GM18505 (cell line): ENCODE results near the gene TRIM75.
A peak's percentile ranks its signal among the peaks of the same experiment; 100 is the strongest.
"Not testable (repeated sequence)": the region's sequence is repeated elsewhere in the genome, so short reads cannot be mapped to it uniquely, and the experiment has no call there.

Experiments used
- ATAC-seq: cut with Tn5 transposase; IDR thresholded peaks from one replicate; pipeline ENCODE4 v1.9.1; 2021; ENCODE audit not compliant: unreplicated experiment
- POLR2A ChIP-seq: IDR thresholded peaks from 4 replicates; pipeline ENCODE4 v1.6.1; 2011; ENCODE audit warnings: borderline replicate concordance; ENCODE audit not compliant: insufficient read depth, insufficient read length; ENCODE audit errors: extremely low read depth

The TRIM75 gene

DNA sequence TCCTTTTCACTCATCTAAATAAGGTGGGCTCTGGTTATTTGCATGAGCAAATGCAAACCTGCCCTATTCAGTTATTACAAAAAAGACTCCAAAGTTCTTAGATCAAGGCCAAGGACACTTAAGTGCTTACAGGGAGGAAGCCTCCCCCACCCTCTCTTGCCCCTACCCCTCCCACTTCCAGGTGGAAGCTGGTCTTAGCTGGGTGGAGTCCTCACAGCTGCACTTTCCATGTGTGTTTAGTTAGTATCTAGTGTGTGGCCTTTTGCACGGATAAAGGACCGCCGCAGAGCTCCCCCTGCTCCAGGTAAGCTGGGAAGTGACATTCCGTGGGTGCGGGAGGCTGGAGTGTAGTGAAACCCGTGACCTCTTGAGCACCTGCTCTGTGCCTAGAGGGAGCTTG, at the start of gene TRIM75:
TRIM75 (plus strand) TSS at position 222 of the 400 bp plus-strand sequence. CDS start 5,282 bp downstream, outside the sequence.
- no peak for TF ChIP-seq POLR2A
- no peak for ATAC-seq

DNA sequence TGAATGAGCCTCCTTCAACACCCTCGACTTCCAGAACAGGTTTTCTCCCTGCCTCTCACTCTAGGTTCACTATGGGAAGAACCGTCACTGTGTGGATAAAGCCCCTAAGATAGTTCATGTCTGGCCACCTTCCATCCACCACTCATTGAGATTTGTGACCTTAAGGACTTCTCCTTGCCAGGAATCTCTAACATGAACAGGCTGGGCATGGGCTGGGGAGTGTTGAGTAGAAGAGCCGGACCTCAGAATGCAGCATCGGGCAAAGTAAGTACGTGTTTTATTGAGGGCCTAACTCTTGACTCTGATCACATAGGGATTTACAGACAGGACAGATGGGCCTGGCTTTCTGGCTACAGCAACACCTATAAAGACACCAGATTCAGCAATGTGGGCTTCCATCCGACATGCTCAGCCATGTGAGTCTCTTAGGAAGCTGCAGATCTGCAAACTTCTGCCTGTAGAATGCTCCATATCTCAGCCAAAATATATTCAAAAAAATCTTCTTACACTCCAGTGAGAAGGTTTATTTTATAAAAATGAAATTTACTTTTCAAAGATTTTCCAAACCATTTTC, 48.2 kb upstream of the TRIM75 start:
- no peak for TF ChIP-seq POLR2A
- no peak for ATAC-seq

DNA sequence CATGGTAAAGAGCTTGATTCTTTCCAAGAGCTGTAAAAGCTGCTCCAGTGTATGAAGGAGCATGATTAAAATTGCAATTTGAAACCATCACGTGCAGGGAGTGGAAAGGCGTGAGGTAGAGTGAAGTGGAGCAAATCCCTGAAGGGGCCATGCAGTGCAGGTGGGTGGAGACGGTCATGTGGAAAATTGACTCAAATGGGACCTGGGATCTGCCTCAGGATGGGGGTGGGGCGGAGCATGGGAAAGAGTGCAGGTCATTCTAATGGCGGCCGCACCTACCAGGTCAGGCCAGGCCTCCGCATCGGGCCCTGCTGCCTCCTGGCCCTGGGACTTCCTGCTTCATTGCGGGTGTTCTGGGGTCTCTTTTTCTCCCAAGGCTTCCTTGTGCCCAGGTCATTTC, 47.2 kb upstream of the TRIM75 start:
- TF ChIP-seq POLR2A, result no peak
- ATAC-seq, result no peak

DNA sequence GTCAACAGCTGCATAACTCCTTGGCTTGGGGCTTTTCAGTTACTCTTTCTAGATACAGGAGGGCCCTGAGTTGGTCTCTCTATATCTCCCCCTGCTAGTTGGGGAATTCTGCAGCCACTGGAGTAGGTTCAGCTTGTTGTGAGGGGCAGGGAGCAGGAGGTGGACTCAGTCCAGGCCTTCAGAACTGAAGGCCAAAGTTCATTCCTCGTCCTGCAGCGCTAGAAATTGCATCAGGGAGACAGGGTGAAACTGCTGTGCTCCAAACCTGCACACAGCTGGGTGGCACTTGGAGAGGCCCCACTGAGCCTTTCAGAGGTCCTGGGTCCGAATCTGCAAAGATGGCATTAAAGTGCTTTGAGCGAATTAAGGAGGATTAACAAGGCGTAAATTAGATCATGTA, 46.8 kb upstream of the TRIM75 start:
- TF ChIP-seq POLR2A, result no peak
- no peak for ATAC-seq

DNA sequence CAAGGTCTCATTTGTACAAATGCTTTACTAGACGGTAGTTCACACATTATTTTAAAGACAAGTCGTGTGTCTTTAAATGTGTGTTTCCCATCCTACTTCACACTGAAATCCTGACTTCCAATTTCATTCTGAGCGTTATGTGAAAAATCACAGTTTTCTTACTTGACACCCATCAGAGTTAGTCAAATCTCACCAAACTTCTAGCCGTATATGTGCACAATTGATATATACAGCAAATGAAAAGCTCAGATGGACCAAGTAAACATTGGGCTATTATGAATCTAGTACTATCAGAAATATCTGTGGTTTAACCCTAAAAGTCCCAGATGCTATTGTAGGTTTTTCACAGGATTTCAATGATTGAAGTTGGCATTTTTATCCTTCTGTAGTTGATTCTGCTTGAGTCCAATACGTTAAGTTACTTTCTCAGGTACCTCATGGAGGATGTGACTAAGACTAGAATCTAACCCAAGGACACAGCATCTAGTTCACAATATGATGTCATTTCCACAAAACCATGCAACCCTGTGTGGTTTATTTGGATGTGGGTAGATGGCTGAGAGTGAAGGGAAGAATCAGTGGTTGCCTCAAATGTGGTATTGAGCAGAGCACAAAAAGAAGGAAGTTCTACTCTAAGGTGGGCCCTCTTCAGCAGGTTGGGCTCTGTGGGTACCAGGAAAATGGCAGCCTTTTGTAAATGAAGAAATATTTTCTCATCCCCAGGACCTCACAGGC, 44.0 kb upstream of the TRIM75 start:
- ATAC-seq, result peak; percentile 68
- TF ChIP-seq POLR2A, result no peak

DNA sequence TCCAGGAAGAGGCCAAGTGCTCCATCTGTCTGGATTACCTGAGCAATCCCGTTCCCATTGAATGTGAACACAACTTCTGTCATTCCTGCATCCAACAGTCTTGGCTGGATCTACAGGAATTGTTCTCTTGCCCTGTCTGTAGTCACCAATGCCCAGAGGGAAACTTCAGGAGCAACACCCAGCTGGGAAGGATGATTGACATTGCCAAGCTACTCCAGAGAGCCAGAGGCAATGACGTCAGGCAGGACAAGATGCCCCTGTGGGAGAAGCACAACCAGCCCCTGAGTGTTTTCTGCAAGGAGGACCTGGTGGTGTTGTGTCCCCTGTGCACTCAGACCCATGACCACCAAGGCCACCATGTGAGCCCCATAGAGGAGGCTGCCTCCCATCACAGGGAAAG, 43.2 kb upstream of the TRIM75 start:
- ATAC-seq, result no peak
- no peak for TF ChIP-seq POLR2A

DNA sequence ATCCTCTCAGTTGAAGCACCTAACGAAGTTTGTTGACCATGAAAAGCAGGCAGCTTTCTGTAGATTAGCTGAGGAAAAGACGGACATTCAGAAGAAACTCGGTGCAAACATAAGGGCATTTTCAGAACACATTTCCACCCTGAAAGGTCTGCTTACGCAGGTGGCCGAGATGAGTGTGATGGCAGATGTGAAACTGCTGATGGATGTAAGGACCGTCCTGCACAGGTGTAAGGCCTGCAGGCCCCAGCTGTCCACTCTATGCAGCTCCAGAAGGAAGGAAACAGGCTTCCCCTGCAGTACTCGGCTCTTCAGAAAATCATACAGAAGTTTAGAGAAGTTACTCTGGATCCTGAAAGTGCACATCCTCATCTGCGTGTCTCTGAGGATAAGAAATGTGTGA, 42.7 kb upstream of the TRIM75 start:
- no peak for ATAC-seq
- no peak for TF ChIP-seq POLR2A

DNA sequence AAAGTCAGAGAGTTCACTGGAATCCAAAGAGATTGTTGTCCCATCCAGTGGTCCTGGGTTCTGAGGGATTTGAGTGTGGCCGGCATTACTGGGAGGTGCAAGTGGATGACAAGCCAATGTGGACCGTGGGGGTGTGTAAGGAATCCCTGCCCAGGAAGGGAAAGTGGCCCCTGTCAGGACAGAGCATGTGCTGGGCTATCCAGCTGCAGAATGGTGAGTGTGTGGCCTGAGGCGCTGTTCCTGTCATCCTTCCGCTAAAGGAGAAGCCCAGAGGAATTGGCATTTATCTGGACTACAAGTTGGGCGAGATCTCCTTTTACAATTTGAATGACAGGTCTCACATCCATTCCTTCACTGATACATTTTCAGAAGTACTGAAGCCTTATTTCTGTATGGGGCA, 42.3 kb upstream of the TRIM75 start:
- TF ChIP-seq POLR2A, result no peak
- no peak for ATAC-seq

DNA sequence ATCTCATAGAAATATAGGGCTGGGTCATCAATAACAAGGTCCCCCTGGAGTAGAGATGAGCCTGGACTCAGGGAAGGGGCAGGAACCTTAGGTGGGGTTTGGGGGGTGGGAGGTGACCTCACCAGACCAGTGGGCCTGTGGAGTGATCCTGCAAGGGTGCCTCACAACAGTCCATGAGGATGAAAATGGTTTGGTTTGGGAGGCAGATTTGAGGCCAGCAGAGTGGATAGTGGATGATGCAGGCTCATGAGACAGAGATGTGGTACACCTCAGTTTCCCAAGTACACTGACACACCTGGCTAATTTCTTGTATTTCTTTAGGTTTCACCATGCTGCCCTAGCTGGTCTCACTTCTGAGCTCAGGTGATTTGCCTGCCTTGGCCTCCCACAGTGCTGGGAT, 40.0 kb upstream of the TRIM75 start:
- no peak for ATAC-seq
- TF ChIP-seq POLR2A, result no peak

DNA sequence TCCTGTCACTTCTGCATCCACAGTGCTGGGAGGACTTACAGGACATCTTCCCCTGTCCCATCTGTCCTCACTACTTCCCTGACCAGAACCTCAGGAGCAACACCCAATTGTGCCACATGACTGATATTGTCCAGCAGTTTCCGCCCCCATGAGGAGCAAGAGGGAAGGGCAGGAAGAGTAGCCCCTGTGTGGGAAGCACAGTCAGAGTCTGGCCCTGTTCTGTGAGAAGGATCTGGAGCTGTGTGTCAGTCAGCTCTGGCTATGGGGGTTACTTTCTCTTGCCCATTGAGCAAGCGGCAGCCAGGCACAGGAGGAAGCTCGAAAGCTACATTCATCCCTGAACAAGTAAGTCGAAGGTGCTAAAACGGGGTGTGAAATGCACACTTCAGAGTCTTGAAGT, 36.7 kb upstream of the TRIM75 start:
- no peak for ATAC-seq
- TF ChIP-seq POLR2A, result no peak

DNA sequence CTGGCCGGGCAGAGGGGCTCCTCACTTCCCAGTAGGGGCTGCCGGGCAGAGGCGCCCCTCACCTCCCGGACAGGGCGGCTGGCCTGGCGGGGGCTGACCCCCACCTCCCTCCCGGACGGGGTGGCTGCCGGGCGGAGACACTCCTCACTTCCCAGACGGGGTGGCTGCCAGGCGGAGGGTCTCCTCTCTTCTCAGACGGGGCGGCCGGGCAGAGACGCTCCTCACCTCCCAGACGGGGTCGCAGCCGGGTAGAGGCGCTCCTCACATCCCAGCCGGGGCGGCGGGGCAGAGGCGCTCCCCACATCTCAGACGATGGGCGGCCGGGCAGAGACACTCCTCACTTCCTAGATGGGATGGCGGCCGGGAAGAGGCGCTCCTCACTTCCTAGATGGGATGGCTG, 33.7 kb upstream of the TRIM75 start:
- not testable (repeated sequence) for ATAC-seq

DNA sequence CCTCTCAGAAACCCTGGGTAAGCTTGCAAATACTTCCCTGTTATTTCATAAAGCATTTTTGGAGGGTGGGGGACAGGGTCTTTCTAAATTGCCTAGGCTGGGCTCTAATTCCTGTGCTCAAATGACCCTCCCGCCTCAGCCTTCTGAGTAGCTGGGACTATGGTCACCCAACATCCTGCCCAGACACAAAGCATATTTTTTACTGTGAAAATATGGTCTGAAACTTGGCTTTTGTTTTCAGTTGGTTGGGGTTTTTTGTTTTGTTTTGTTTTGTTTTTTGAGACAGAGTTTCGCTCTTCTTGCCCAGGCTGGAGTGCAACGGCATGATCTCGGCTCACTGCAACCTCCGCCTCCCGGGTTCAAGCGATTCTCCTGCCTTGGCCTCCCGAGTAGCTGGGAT, 27.9 kb upstream of the TRIM75 start:
- ATAC-seq, result not testable (repeated sequence)

DNA sequence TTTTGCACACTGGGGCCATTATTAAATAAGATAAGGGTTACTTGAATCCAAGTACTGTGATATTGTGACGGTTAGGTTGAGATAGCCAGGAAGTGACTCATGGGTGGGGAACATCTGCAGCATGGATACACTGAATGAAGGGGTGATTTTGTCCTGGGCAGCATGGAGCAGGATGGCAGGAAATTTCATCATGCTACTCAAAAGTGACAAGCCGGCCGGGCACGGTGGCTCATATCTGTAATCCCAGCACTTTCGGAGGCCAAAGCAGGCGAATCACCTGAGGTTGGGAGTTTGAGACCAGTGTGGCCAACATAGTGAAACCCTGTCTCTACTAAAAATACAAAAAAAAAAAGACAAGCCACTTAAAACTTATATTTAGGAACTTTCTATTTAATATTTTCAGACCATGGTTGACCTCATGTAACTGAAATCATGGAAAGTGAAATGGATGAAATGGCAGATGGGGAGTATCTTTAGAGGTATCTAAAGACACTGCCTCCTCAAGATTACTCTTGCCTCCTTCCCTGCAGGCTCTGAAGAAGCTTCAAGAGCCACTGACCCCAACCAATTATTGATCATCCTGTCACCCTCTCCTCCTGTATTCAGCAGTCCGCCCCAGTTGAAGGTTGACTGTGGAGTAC, 25.8 kb upstream of the TRIM75 start:
- no peak for ATAC-seq
- no peak for TF ChIP-seq POLR2A

DNA sequence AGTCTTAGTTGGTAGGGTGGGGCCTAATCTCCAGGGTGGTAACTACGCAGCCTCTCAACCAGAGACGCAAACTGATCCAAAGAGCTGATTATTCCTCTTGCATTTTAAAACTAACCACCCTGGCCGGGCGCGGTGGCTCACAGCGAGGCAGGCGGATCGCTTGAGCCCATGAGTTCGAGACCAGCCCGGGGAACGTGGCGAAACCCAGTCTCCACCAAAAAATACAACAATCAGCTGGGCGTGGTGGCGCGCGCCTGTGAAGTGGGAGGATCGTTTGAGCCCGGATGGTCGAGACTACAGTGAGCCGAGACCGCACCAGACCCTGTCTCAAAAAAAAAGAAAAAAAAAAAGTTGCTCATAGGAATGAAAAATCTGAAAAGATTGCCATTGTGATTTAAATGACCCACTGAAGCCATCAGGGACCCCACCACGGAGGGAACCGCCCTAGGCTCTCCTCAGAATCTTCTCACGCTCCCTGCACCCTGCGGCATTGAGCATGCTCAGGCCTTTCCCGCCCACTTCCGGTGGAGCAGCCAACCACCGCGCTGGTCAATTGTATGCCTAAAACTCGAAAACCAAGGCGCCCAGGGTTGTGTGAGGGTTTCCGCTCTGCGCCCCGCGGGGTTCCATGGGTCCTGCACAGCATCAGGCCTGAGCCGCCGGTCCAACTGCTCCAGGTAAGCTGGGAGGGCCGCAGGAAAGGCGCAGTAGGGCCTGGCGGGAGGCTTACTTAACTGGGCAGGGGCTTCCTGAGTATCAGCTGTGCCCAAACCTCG, 22.0 kb upstream of the TRIM75 start, which contains the start of gene TRIM60:
TRIM60 (plus strand) TSS at position 564 of the 776 bp plus-strand sequence. CDS start 8,074 bp downstream, outside the sequence.
- ATAC-seq, result no peak
- TF ChIP-seq POLR2A, result no peak
